ENCODE results near the gene PBXIP1.

The PBXIP1 gene

DNA sequence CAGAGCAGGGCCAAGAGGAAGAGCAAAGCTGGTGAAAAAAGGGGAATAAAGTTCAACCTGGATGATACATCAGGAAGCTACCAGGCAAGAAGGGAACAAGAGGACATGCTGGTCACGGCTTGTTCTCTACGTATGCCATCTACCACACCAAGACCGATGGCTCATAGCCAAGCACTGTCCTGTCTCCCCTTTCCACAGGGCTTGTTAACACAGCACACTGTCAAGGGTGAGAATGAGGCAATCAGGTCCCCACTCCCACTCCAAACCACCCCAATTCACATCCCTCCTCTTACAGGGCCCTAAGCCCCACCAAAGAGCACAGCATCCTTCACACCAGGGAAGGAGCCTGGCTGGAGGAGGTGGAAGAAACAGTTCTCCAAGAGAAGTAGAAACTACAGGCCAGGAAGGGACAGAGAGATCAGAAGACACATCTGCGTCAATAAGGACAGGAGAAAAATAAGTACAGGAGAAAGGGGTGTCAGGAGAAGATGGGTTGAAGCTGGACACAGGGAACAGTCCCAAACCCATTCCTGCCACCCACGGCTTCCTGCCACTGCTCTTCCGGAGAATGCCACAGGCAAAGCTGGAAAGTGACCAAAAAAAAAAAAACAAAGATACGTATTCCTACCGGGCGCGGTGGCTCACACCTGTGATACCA, 15.6 kb upstream of the PBXIP1 start:
- peaks cover 27% of the 10 kb centered on the region for H3K4me1 ChIP-seq (ENCODE audit: control insufficient read depth, insufficient read depth, low read depth, low read length)
- H3K14ac ChIP-seq (ENCODE audit: low read length in 2 of 2) = peak overlapping the region in 1 of 2 experiments; percentile 37
- H3K9me3 ChIP-seq (ENCODE audit: control insufficient read depth, low read length) = no peaks in the 10 kb centered on the region
- peak overlapping the region; percentile 62 for H3K4me2 ChIP-seq (ENCODE audit: low read length, poor library complexity, severe bottlenecking)
- peak overlapping the region; percentile 99 for H4K91ac ChIP-seq (ENCODE audit: low read length)
- peaks cover 21% of the 10 kb centered on the region in 2 experiments for H3K36me3 ChIP-seq (ENCODE audit: control insufficient read depth in 1 of 2, insufficient read depth in 2 of 2, low read depth in 1 of 2, low read length in 2 of 2)
- H3K9ac ChIP-seq (ENCODE audit: low read length) = peak overlapping the region; percentile 98
- H3K79me1 ChIP-seq (replicated peaks; ENCODE audit: low read length, poor library complexity, severe bottlenecking) = no peaks in the 10 kb centered on the region
- H2BK15ac ChIP-seq (ENCODE audit: low read depth, poor library complexity, severe bottlenecking) = peak overlapping the region; percentile 92
- no peak overlapping the region for H2AFZ ChIP-seq (ENCODE audit: low read depth, low read length)
- peak overlapping the region; percentile 87 for H2BK120ac ChIP-seq (ENCODE audit: low read depth, low read length)
- peak overlapping the region; percentile 100 for H3K27ac ChIP-seq (ENCODE audit: low read length, poor library complexity, severe bottlenecking)
- peak overlapping the region; percentile 92 to 98 for H3K18ac ChIP-seq (ENCODE audit: low read depth in 1 of 2, low read length in 2 of 2)
- peak overlapping the region; percentile 90 for H4K8ac ChIP-seq (ENCODE audit: low read length)
- peak overlapping the region in 1 of 2 experiments; percentile 91 for H3K23ac ChIP-seq (ENCODE audit: low read length in 2 of 2)
- peak overlapping the region; percentile 100 for H2AK5ac ChIP-seq (ENCODE audit: low read length, severe bottlenecking)
- no peaks in the 10 kb centered on the region for H3K27me3 ChIP-seq (ENCODE audit: control insufficient read depth in 1 of 2, insufficient read depth in 1 of 2, low read length in 2 of 2)
- peak overlapping the region; percentile 97 to 98 for H3K4ac ChIP-seq (ENCODE audit: low read depth in 1 of 2, low read length in 2 of 2)
- no peak for DNase-seq
- H3K4me3 ChIP-seq (ENCODE audit: insufficient read depth in 1 of 2, low read depth in 1 of 2, low read length in 2 of 2) = peak overlapping the region in 1 of 2 experiments; percentile 90
- H2BK12ac ChIP-seq (ENCODE audit: low read length in 2 of 2) = peak overlapping the region; percentile 97 to 100
- WGBS = 57% methylated on average over 10 of the region's 10 CpGs
- H2BK5ac ChIP-seq (ENCODE audit: low read depth, low read length, poor library complexity, severe bottlenecking) = peak overlapping the region; percentile 69

DNA sequence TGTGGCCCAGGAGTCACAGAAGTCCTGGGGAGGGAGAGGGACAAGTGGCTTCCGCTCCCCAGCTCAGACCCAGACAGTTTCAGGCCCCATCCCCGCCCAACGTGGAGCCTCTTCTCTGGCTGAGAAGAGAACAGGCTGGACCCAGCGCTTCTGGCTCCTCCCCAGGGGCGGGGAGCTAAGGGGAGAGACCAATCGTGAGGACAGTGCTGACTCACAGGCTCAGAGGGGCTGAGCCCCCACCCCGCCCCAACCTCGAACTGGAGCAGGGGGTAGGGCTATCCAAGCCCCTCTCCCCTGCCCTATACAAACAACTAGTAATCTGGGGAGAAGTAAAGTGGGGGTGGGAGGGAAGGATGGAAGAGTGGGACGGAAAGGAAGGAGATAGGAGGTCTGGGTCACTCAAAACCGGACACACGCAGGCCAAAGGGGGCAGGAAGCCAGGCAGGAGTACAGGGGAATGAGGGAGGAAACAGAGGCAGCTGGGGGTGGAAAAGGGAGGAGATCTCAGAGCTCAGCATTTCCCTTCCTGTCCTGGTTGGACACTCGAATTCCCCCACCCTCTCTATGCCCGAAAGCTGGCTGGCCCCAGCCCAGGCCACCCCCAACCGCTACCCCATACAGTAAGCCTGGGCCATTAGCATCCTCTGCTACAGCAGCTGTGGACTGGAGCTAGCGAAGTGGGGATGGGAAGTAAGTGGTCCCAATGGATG, 14.9 kb upstream of the PBXIP1 start, which contains the start of gene SHC1:
Gene SHC1 (minus strand): TSS at position 117 of the 710 bp plus-strand sequence. CDS start 221 bp downstream, outside the sequence.
- peak within 1 kb of the TSS; percentile 89 for H3K4me2 ChIP-seq (ENCODE audit: low read length, poor library complexity, severe bottlenecking)
- no peaks in the 10 kb centered on the region for H3K27me3 ChIP-seq (ENCODE audit: control insufficient read depth in 1 of 2, insufficient read depth in 1 of 2, low read length in 2 of 2)
- peak within 1 kb of the TSS; percentile 90 for H4K8ac ChIP-seq (ENCODE audit: low read length)
- H2BK15ac ChIP-seq (ENCODE audit: low read depth, poor library complexity, severe bottlenecking) = peak within 1 kb of the TSS; percentile 92
- peaks cover 28% of the 10 kb centered on the region in 2 experiments for H3K36me3 ChIP-seq (ENCODE audit: control insufficient read depth in 1 of 2, insufficient read depth in 2 of 2, low read depth in 1 of 2, low read length in 2 of 2)
- H3K23ac ChIP-seq (ENCODE audit: low read length in 2 of 2) = peak within 1 kb of the TSS in 1 of 2 experiments; percentile 92
- peak within 1 kb of the TSS; percentile 98 for H3K9ac ChIP-seq (ENCODE audit: low read length)
- H2BK5ac ChIP-seq (ENCODE audit: low read depth, low read length, poor library complexity, severe bottlenecking) = peak within 1 kb of the TSS; percentile 83
- DNase-seq = peak; percentile 96
- peak within 1 kb of the TSS; percentile 97 to 98 for H3K4ac ChIP-seq (ENCODE audit: low read depth in 1 of 2, low read length in 2 of 2)
- 1% methylated on average over 7 of the region's 15 CpGs for WGBS
- peak within 1 kb of the TSS; percentile 70 to 90 for H3K4me3 ChIP-seq (ENCODE audit: insufficient read depth in 1 of 2, low read depth in 1 of 2, low read length in 2 of 2)
- H3K9me3 ChIP-seq (ENCODE audit: control insufficient read depth, low read length) = no peaks in the 10 kb centered on the region
- H3K4me1 ChIP-seq (ENCODE audit: control insufficient read depth, insufficient read depth, low read depth, low read length) = peaks cover 31% of the 10 kb centered on the region
- peak within 1 kb of the TSS; percentile 99 for H4K91ac ChIP-seq (ENCODE audit: low read length)
- peak within 1 kb of the TSS; percentile 97 to 100 for H2BK12ac ChIP-seq (ENCODE audit: low read length in 2 of 2)
- peak within 1 kb of the TSS; percentile 100 for H2AK5ac ChIP-seq (ENCODE audit: low read length, severe bottlenecking)
- H3K27ac ChIP-seq (ENCODE audit: low read length, poor library complexity, severe bottlenecking) = peak within 1 kb of the TSS; percentile 100
- H3K18ac ChIP-seq (ENCODE audit: low read depth in 1 of 2, low read length in 2 of 2) = peak within 1 kb of the TSS; percentile 92 to 98
- H2BK120ac ChIP-seq (ENCODE audit: low read depth, low read length) = peak within 1 kb of the TSS; percentile 87
- no peak within 1 kb of the TSS for H2AFZ ChIP-seq (ENCODE audit: low read depth, low read length)
- peak within 1 kb of the TSS in 1 of 2 experiments; percentile 57 for H3K14ac ChIP-seq (ENCODE audit: low read length in 2 of 2)
- no peaks in the 10 kb centered on the region for H3K79me1 ChIP-seq (replicated peaks; ENCODE audit: low read length, poor library complexity, severe bottlenecking)

DNA sequence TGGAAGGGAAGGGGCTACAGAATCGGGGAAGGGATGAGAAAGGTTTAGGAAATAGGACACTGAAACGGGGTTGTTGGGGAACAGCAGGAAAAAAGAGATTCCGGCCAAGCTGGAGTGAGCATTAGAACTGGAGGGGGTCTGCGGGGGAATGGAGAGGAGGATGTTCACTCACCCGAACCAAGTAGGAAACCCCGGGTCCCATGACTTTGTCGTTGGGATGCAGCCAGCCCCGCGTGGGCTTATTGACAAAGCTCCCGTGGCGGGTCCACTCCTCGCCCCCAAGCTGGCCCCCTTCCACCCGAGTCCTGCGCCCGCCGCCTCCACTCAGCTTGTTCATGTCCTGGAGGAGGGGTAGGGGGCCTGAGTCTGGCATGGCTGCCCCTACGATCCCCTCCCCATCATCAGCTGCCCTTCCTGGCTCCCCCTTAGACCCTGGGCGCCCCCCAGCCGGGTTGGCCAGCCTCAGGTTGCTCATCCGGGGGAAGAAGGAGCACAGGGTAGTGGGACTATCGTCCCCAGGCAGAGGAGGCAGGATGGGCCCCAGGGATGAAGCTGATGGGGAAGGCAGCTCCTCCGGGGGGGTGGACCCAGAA, 14.1 kb upstream of the PBXIP1 start:
- Histone ChIP-seq H3K79me1 (replicated peaks; ENCODE audit: low read length, poor library complexity, severe bottlenecking) (no peaks in the 10 kb centered on the region), H3K4ac (ENCODE audit: low read depth in 1 of 2, low read length in 2 of 2) (peak overlapping the region; percentile 29 to 63), H3K23ac (ENCODE audit: low read length in 2 of 2) (peak overlapping the region in 1 of 2 experiments; percentile 92), H3K27ac (ENCODE audit: low read length, poor library complexity, severe bottlenecking) (peak overlapping the region; percentile 100), H2BK12ac (ENCODE audit: low read length in 2 of 2) (peak overlapping the region in 1 of 2 experiments; percentile 86), H3K14ac (ENCODE audit: low read length in 2 of 2) (peak overlapping the region in 1 of 2 experiments; percentile 57), H3K36me3 (ENCODE audit: control insufficient read depth in 1 of 2, insufficient read depth in 2 of 2, low read depth in 1 of 2, low read length in 2 of 2) (peaks cover 36% of the 10 kb centered on the region in 2 experiments), H3K4me3 (ENCODE audit: insufficient read depth in 1 of 2, low read depth in 1 of 2, low read length in 2 of 2) (peak overlapping the region; percentile 70 to 90), H2BK15ac (ENCODE audit: low read depth, poor library complexity, severe bottlenecking) (peak overlapping the region; percentile 65), H2BK120ac (ENCODE audit: low read depth, low read length) (peak overlapping the region; percentile 69), H3K4me2 (ENCODE audit: low read length, poor library complexity, severe bottlenecking) (peak overlapping the region; percentile 89), H2BK5ac (ENCODE audit: low read depth, low read length, poor library complexity, severe bottlenecking) (peak overlapping the region; percentile 60), H3K9me3 (ENCODE audit: control insufficient read depth, low read length) (no peaks in the 10 kb centered on the region), H3K27me3 (ENCODE audit: control insufficient read depth in 1 of 2, insufficient read depth in 1 of 2, low read length in 2 of 2) (no peaks in the 10 kb centered on the region), H4K8ac (ENCODE audit: low read length) (peak overlapping the region; percentile 39), H2AK5ac (ENCODE audit: low read length, severe bottlenecking) (peak overlapping the region; percentile 9), H3K9ac (ENCODE audit: low read length) (peak overlapping the region; percentile 98), H3K4me1 (ENCODE audit: control insufficient read depth, insufficient read depth, low read depth, low read length) (peaks cover 37% of the 10 kb centered on the region), H4K91ac (ENCODE audit: low read length) (peak overlapping the region; percentile 23), H3K18ac (ENCODE audit: low read depth in 1 of 2, low read length in 2 of 2) (peak overlapping the region; percentile 3 to 90), H2AFZ (ENCODE audit: low read depth, low read length) (no peak overlapping the region)
- 2% methylated on average over 9 of the region's 22 CpGs for WGBS
- DNase-seq = no peak

All from mesenchymal stem cell (in vitro differentiated cells and primary cell).